ENCODE measurements around the gene GIPR.
"Not testable (repeated sequence)": the region's sequence is repeated elsewhere in the genome, so short reads cannot be mapped to it uniquely, and the experiment has no call there.

The GIPR gene

GRCh38 chr19:45681391-45682015 lies 13.5 kb downstream of the GIPR start:
- peak overlapping the region; percentile 40 for H3K4me3 ChIP-seq (ENCODE audit: low read depth, low read length)
- peak; percentile 97 for TF ChIP-seq CTCF (IDR thresholded peaks at IDR 0.05; ENCODE audit: low read depth, low read length)

GRCh38 chr19:45682117-45682516 lies 14.1 kb downstream of the GIPR start:
- no peak for TF ChIP-seq CTCF (IDR thresholded peaks at IDR 0.05; ENCODE audit: low read depth, low read length)
- H3K4me3 ChIP-seq (ENCODE audit: low read depth, low read length) = no peak overlapping the region

GRCh38 chr19:45682908-45683307 lies 14.9 kb downstream of the GIPR start:
- H3K4me3 ChIP-seq (ENCODE audit: low read depth, low read length) = no peak overlapping the region
- TF ChIP-seq CTCF (IDR thresholded peaks at IDR 0.05; ENCODE audit: low read depth, low read length) = no peak

- not testable (repeated sequence) for H3K4me3 ChIP-seq (ENCODE audit: low read depth, low read length)
Measured at GRCh38 chr19:45685045-45685444, 17.0 kb downstream of the GIPR start.

DNA sequence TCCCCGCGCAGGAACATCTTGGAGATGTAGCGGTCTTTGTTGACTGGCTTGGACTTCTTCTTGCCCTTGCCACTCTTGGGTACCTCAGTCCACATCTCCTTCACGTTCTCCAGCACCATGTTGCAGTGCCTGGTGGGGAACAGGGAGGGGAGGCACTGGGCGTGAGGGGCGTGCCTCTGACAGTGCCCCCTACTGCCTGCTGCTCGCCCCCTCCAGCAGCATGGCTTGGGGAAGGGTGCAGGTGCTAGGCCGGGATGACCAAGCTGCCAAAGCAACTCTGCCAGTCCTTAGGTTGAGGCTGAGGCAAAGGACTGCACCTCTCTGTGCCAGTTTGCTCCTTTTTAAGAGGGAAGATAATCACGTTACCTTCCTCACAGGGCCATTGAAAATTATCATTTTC lies 19.6 kb downstream of the GIPR start:
- no peak for TF ChIP-seq CTCF (IDR thresholded peaks at IDR 0.05; ENCODE audit: low read depth, low read length)
- no peak overlapping the region for H3K4me3 ChIP-seq (ENCODE audit: low read depth, low read length)

GRCh38 chr19:45691516-45692186 lies 23.6 kb downstream of the GIPR start, which contains the start of gene SNRPD2:
TSS of gene SNRPD2 (minus strand) at chr19:45691953. CDS start at chr19:45691888, 65 bp downstream.
- TF ChIP-seq CTCF (IDR thresholded peaks at IDR 0.05; ENCODE audit: low read depth, low read length) = no peak
- H3K4me3 ChIP-seq (ENCODE audit: low read depth, low read length) = peak within 1 kb of the TSS; percentile 94

GRCh38 chr19:45692187-45693105 lies 24.4 kb downstream of the GIPR start, which contains the start of gene QPCTL:
TSS of gene QPCTL (plus strand) at chr19:45692666. CDS start at chr19:45692704, 38 bp downstream.
- H3K4me3 ChIP-seq (ENCODE audit: low read depth, low read length) = peak within 1 kb of the TSS; percentile 94
- TF ChIP-seq CTCF (IDR thresholded peaks at IDR 0.05; ENCODE audit: low read depth, low read length) = no peak

Data from WI38 (cell line).